Breast epithelium (tissue), 3 donors: ENCODE data around the gene TRIB2.

ENCODE experiments used
- CTCF ChIP-seq, 3 donors: fragments of 450-650 bp; IDR thresholded peaks; one replicate each; pipeline ENCODE4 v1.5.1; 2016 to 2017; ENCODE audit warnings: antibody characterized with exemption in 3 of 3, mild to moderate bottlenecking in 3 of 3, moderate library complexity in 3 of 3
- POLR2A ChIP-seq: fragments of 450-650 bp; IDR thresholded peaks from one replicate; pipeline ENCODE4 v1.6.1; 2016; ENCODE audit warnings: antibody characterized with exemption, mild to moderate bottlenecking, moderate library complexity
- POLR2AphosphoS5 ChIP-seq, 3 donors: sonication (generic); formaldehyde crosslinking; IDR thresholded peaks; one replicate each; pipeline ENCODE4 v1.6.1; 2017; ENCODE audit warnings: antibody characterized with exemption in 3 of 3

- TF ChIP-seq CTCF (IDR thresholded peaks at IDR 0.05) (no peak), POLR2A (no peak), POLR2AphosphoS5 (IDR thresholded peaks at IDR 0.05) (no peak)
Measured at GRCh38 chr2:12709207-12709522, 7.6 kb upstream of the TRIB2 start.
